ENCODE measurements around the gene SOX1. TPM values are rescaled to one million over a fixed set of nuclear protein-coding genes. Genes with fewer than 3 reads are reported as not detected.

The SOX1 gene
- total RNA-seq, 6 experiments from 2014 or later: not detected

DNA sequence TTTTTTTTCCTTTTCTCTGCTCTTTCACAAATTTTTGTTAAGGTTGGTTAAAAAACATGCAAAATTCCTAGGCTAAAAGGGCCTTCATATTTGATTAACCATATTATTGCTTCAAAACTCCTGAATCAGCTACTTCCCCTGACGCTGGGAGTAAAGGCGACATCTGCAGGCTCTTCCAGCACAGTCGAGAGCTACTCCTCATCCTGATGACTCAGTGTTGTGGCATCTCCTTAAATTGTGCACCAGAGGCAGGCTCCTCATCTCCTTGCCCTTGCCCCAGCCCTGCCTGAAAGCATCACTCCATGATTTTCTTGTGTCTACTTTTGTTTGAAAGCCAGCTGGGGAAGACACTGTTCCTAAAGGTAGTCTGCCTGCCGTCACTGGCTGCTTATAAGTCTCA lies 24.5 kb upstream of the SOX1 start:
- Histone ChIP-seq H3K9me3 (no peaks in the 10 kb centered on the region), H3K27me3 (no peaks in the 10 kb centered on the region), H3K4me3 (no peak overlapping the region), H3K27ac (no peak overlapping the region), H3K36me3 (no peaks in the 10 kb centered on the region), H3K4me1 (no peaks in the 10 kb centered on the region)
- intact Hi-C loops (cut with DNase I): no loop called here
- WGBS (ENCODE audit: insufficient coverage, low coverage, low lambda C conversion rate, missing lambda C conversion rate): 39% methylated on average over 2 of the region's 4 CpGs
- ATAC-seq (no peak), DNase-seq (no peak)
- TF ChIP-seq, protein P1, sequence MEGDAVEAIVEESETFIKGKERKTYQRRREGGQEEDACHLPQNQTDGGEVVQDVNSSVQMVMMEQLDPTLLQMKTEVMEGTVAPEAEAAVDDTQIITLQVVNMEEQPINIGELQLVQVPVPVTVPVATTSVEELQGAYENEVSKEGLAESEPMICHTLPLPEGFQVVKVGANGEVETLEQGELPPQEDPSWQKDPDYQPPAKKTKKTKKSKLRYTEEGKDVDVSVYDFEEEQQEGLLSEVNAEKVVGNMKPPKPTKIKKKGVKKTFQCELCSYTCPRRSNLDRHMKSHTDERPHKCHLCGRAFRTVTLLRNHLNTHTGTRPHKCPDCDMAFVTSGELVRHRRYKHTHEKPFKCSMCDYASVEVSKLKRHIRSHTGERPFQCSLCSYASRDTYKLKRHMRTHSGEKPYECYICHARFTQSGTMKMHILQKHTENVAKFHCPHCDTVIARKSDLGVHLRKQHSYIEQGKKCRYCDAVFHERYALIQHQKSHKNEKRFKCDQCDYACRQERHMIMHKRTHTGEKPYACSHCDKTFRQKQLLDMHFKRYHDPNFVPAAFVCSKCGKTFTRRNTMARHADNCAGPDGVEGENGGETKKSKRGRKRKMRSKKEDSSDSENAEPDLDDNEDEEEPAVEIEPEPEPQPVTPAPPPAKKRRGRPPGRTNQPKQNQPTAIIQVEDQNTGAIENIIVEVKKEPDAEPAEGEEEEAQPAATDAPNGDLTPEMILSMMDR (IDR thresholded peaks at IDR 0.05): no peak
- TF ChIP-seq POLR2A (IDR thresholded peaks at IDR 0.05): no peak

DNA sequence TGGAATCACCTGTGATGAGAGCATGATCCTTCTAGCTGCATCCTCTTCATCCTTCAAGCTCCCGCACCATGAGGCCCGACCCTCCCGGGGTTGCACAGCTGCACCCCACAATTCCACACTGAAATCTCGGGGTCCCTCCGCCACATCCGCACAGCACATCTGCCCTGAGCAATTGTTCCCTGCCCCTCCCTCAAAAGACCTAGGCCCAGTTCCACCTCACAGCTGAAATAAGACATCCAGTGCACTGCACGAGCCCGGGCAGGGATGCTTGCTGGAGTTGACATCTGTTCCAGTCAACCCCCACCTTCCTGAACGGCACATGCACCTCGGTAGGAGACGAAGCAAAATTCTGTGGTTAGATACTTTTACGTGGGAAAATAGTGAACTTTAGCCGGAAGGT lies 14.7 kb upstream of the SOX1 start:
- Histone ChIP-seq H3K36me3 (no peaks in the 10 kb centered on the region), H3K9me3 (no peaks in the 10 kb centered on the region), H3K27ac (no peak overlapping the region), H3K4me3 (no peak overlapping the region), H3K4me1 (peaks cover 0 to 11% (median 0%) of the 10 kb centered on the region in 4 donors), H3K27me3 (peaks cover 19 to 49% of the 10 kb centered on the region in 2 donors)
- DNase-seq: no peak
- no peak for TF ChIP-seq POLR2A (IDR thresholded peaks at IDR 0.05)
- TF ChIP-seq, protein P1 (IDR thresholded peaks at IDR 0.05): no peak
- intact Hi-C loops (cut with DNase I): no loop called here
- ATAC-seq: no peak
- 29% methylated on average over 13 of the region's 13 CpGs for WGBS (ENCODE audit: insufficient coverage, low coverage, low lambda C conversion rate, missing lambda C conversion rate)

DNA sequence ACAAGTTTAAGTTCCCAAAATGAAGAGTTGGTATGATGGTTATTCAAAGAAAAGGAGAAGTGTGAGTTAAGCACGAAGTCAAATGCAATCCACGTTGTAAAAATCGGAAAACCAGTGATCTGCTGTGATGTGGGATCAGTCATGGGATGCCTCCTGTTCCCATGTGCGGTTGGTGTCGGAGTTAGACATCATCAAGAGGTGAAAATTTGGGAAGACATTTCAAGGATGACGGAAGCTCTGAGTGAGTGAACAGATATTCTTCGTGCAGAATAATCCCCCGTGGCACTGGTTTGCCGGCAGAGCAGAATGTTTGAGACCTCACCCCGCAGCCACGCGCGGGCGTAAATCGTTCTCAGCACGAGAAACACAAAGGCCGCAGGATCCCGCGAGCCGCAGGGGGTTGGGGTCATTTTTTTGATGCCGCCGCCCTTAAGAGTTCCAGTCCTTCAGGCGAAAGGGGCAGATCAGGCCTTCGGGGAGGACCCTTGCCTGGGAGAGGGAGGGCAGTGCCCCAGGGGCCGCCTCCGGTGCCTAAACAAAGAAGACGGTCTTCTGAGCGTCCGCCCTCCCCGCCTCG lies 13.7 kb upstream of the SOX1 start:
- TF ChIP-seq, protein P1 (IDR thresholded peaks at IDR 0.05): no peak
- TF ChIP-seq POLR2A (IDR thresholded peaks at IDR 0.05): no peak
- peaks cover 19 to 57% of the 10 kb centered on the region in 2 donors for H3K27me3 ChIP-seq
- H3K4me1 ChIP-seq: peaks cover 0 to 18% (median 0%) of the 10 kb centered on the region in 4 donors
- intact Hi-C loops (cut with DNase I): no loop called here
- WGBS (ENCODE audit: insufficient coverage, low coverage, low lambda C conversion rate, missing lambda C conversion rate): 4% methylated on average over 9 of the region's 31 CpGs
- no peak for ATAC-seq
- H3K4me3 ChIP-seq: no peak overlapping the region
- H3K27ac ChIP-seq: no peak overlapping the region
- H3K9me3 ChIP-seq: no peaks in the 10 kb centered on the region
- no peaks in the 10 kb centered on the region for H3K36me3 ChIP-seq
- DNase-seq: no peak

DNA sequence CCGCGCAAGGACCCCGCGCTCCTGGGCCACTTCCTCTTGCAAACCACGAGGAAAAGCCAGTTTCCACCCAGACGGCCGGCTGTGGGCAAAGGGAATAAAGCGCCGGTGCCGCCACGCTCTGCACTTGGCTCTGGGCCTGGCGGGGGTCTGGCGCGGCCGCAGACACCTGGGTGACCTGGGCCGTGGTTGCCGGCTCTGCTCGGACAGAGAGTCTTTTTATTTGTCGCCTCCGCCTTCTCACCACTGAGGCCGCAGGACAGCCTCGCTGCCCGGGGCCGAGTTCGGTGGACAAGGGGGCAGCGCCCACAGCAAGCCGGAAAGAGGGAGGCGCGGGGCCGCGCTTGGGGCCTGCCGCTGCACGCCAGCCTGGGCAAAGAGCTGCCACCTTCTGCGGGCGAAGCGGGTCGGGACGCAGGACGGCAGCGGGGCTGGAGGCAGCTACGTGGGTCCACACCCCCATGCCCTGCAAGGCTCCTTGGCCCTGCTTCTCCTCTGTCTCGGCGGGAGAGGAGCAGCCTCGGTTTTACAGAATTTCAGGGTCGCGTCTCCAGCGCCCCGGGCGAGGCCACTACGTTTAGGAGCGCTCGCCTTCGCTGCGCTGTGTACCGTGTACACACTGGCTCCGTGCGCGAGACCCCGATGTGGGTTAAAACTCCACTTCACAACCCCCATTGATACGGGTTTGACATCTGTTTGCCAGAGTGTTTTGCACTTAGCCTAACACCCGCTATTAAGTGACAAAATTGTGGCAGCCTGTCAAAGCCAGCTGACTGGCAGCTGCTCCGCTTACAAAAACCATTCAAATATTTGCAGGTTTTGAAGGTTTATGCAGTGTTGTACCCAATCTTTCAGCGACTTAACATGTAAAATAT lies 13.0 kb upstream of the SOX1 start:
- 2% methylated on average over 14 of the region's 63 CpGs for WGBS (ENCODE audit: insufficient coverage, low coverage, low lambda C conversion rate, missing lambda C conversion rate)
- Histone ChIP-seq H3K36me3 (no peaks in the 10 kb centered on the region), H3K9me3 (no peaks in the 10 kb centered on the region), H3K4me1 (peaks cover 0 to 18% (median 0%) of the 10 kb centered on the region in 4 donors), H3K4me3 (no peak overlapping the region), H3K27ac (no peak overlapping the region), H3K27me3 (peaks cover 19 to 65% of the 10 kb centered on the region in 2 donors)
- TF ChIP-seq POLR2A (IDR thresholded peaks at IDR 0.05): no peak
- TF ChIP-seq, protein P1 (IDR thresholded peaks at IDR 0.05): no peak
- ATAC-seq: no peak
- DNase-seq: no peak
- intact Hi-C loops (cut with DNase I): no loop called here
